Astrocyte (in vitro differentiated cells and primary cell): ENCODE measurements around the gene MYADM.

Experiments
- CTCF ChIP-seq: IDR thresholded peaks from 2 replicates; pipeline ENCODE4 v1.5.1; 2011; ENCODE audit warnings: low read depth, mild to moderate bottlenecking, inconsistent platforms, low read length, moderate library complexity; ENCODE audit not compliant: insufficient read depth
- EZH2 ChIP-seq: IDR thresholded peaks from 2 replicates; pipeline ENCODE4 v1.6.1; 2012; ENCODE audit warnings: mild to moderate bottlenecking, low read length, inconsistent platforms; ENCODE audit not compliant: insufficient read depth

- no peak for TF ChIP-seq CTCF
- TF ChIP-seq EZH2, result no peak
Measured at GRCh38 chr19:53866865-53867224, 838 bp upstream of the MYADM start.
